HL-60 (cell line): Measurements from ENCODE around the gene AQP10.

Experiments
- GABPA ChIP-seq: IDR thresholded peaks from 2 replicates; pipeline ENCODE4 v1.6.1; 2012; ENCODE audit warnings: low read depth
- POLR2AphosphoS5 ChIP-seq: IDR thresholded peaks from 2 replicates; pipeline ENCODE4 v1.6.1; 2012; ENCODE audit warnings: low read depth
- REST ChIP-seq: IDR thresholded peaks from 2 replicates; pipeline ENCODE4 v1.6.1; 2012; ENCODE audit warnings: low read depth; ENCODE audit not compliant: insufficient replicate concordance
- SPI1 ChIP-seq: IDR thresholded peaks from 2 replicates; pipeline ENCODE4 v1.6.1; 2012; ENCODE audit warnings: low read depth, mild to moderate bottlenecking, borderline replicate concordance
- TF ChIP-seq, protein P1 (sequence below): IDR thresholded peaks from one replicate; pipeline ENCODE4 v1.5.1; 2011; ENCODE audit warnings: low read length, control low read depth, inconsistent platforms; ENCODE audit not compliant: insufficient read depth

- no peak for TF ChIP-seq REST
- TF ChIP-seq, protein P1, sequence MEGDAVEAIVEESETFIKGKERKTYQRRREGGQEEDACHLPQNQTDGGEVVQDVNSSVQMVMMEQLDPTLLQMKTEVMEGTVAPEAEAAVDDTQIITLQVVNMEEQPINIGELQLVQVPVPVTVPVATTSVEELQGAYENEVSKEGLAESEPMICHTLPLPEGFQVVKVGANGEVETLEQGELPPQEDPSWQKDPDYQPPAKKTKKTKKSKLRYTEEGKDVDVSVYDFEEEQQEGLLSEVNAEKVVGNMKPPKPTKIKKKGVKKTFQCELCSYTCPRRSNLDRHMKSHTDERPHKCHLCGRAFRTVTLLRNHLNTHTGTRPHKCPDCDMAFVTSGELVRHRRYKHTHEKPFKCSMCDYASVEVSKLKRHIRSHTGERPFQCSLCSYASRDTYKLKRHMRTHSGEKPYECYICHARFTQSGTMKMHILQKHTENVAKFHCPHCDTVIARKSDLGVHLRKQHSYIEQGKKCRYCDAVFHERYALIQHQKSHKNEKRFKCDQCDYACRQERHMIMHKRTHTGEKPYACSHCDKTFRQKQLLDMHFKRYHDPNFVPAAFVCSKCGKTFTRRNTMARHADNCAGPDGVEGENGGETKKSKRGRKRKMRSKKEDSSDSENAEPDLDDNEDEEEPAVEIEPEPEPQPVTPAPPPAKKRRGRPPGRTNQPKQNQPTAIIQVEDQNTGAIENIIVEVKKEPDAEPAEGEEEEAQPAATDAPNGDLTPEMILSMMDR: no peak
- no peak for TF ChIP-seq SPI1
- TF ChIP-seq GABPA: no peak
- TF ChIP-seq POLR2AphosphoS5: no peak
These were observed 2.6 kb downstream of the AQP10 start for GRCh38 chr1:154323493-154323892.
